Ishikawa (cell line): ENCODE results near the gene ASTN2.

Experiments used
- CEBPB ChIP-seq: IDR thresholded peaks from 2 replicates; pipeline ENCODE4 v1.6.1; 2012
- CREB1 ChIP-seq: IDR thresholded peaks from 2 replicates; pipeline ENCODE4 v1.6.1; 2012; ENCODE audit warnings: low read depth
- EGR1 ChIP-seq: IDR thresholded peaks from 2 replicates; pipeline ENCODE4 v1.6.1; 2012
- EP300 ChIP-seq: IDR thresholded peaks from 2 replicates; pipeline ENCODE4 v1.6.1; 2012; ENCODE audit warnings: borderline replicate concordance
- NFIC ChIP-seq: IDR thresholded peaks from 2 replicates; pipeline ENCODE4 v1.6.1; 2012
- TCF12 ChIP-seq: IDR thresholded peaks from 2 replicates; pipeline ENCODE4 v1.6.1; 2012; ENCODE audit warnings: low read depth
- YY1 ChIP-seq: IDR thresholded peaks from 2 replicates; pipeline ENCODE4 v1.6.1; 2012; ENCODE audit warnings: low read depth

DNA sequence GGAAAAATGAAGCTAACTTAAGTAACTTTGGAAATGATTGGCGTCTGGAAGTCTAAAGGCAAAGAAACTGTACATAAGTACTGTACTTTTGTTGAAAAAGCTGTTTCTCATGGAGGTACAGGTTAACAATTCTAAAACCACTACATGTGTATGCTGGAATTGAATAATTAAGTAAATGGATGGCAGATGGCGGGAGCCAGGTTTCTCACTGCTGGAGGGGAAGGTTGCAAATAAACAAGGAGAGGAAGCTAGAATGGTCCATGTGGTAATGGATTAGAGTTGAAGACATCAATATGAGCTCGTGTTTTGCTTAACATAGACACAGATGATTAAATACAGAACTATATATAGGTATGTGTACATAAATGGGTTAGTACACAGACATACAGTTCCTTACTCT is 43.2 kb upstream of the ASTN2 start:
- TF ChIP-seq CREB1 (no peak), CEBPB (no peak), EP300 (no peak), TCF12 (no peak), EGR1 (no peak), NFIC (no peak), YY1 (no peak)
